Measurements from ENCODE around the gene IL12RB1.

DNA sequence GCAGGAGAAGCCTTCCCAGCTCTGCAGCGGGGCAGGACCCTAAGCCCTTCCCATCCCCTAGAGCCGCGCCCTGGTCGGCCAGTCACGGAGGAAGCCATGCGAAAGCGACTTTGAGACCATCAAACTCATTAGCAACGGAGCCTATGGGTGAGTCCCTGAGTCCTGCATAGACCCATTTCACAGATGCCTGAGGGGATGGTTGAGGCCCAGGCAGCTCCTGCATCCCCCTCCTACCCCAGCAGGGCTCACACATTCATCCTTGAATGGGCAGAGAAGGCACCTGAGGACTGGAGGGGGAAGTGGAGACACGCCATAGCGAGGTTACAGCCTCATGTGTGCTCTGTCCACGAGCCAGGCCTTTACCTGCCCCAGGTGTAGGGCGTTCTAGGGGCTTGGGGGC lies 42.1 kb upstream of the IL12RB1 start:
- TF ChIP-seq, protein P1, sequence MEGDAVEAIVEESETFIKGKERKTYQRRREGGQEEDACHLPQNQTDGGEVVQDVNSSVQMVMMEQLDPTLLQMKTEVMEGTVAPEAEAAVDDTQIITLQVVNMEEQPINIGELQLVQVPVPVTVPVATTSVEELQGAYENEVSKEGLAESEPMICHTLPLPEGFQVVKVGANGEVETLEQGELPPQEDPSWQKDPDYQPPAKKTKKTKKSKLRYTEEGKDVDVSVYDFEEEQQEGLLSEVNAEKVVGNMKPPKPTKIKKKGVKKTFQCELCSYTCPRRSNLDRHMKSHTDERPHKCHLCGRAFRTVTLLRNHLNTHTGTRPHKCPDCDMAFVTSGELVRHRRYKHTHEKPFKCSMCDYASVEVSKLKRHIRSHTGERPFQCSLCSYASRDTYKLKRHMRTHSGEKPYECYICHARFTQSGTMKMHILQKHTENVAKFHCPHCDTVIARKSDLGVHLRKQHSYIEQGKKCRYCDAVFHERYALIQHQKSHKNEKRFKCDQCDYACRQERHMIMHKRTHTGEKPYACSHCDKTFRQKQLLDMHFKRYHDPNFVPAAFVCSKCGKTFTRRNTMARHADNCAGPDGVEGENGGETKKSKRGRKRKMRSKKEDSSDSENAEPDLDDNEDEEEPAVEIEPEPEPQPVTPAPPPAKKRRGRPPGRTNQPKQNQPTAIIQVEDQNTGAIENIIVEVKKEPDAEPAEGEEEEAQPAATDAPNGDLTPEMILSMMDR (IDR thresholded peaks at IDR 0.05), result no peak
- TF ChIP-seq POLR2A (IDR thresholded peaks at IDR 0.05), result no peak
- TF ChIP-seq EP300 (IDR thresholded peaks at IDR 0.05), result no peak
